GM19193 (cell line): ENCODE data around the gene RORC.

ENCODE experiments used
- POLR2A ChIP-seq: IDR thresholded peaks from 4 replicates; pipeline ENCODE4 v1.6.1; 2011; ENCODE audit not compliant: insufficient read depth, insufficient read length; ENCODE audit errors: extremely low read depth

RORC gene

DNA sequence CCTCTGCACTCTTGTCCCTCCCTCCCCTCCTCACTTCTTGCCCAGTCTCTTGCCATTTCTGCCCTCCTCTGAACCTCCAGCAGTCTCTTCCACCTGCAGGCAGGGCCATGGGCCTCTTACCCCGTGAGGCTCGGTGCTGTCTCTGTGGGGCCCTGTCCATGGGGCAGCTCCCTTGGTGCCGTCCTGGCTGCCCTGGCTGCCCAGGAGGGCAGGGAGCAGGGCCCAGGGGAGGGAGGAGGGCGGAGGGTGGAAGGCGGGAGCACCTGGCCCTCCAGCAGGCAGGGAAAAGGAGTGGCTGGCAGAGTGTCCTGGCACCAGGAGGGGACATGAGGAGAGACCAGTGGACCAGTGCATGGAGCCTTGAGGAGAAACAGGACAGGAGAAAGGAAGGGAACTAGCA, at the start of gene RORC:
RORC (minus strand) TSS at position 198 of the 400 bp plus-strand sequence; CDS start at position 160, 38 bp downstream.
- no peak for TF ChIP-seq POLR2A

DNA sequence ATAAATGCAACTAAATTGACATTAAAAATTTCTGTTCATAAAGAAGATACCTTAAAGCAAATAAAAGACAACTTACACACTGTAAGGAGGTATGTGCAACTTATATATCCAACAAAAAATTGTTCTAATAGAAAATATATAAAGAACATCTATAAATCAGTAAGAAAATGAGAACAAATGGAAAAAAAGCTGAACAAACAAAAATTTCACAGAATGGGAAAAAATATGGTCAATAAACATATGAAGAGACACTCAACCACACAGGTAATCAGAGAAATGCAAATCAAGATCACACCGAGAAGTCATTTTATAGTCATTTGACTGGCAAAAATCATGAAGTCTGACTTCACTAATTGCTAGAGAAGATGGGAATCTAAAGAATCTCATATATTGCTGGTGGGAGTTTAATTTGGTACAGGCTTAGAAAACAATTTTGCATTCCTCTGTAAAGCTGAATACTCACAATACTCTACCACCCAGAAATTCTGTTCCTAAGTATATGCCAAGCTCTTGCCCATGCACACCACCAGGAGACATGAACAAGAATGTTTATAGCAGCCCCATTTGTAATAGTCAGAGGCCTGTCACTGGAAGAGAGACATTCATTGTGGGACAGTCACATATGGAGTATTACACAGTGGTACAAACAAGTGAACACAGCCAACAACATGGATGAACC, 44.0 kb upstream of the RORC start:
- TF ChIP-seq POLR2A = no peak

DNA sequence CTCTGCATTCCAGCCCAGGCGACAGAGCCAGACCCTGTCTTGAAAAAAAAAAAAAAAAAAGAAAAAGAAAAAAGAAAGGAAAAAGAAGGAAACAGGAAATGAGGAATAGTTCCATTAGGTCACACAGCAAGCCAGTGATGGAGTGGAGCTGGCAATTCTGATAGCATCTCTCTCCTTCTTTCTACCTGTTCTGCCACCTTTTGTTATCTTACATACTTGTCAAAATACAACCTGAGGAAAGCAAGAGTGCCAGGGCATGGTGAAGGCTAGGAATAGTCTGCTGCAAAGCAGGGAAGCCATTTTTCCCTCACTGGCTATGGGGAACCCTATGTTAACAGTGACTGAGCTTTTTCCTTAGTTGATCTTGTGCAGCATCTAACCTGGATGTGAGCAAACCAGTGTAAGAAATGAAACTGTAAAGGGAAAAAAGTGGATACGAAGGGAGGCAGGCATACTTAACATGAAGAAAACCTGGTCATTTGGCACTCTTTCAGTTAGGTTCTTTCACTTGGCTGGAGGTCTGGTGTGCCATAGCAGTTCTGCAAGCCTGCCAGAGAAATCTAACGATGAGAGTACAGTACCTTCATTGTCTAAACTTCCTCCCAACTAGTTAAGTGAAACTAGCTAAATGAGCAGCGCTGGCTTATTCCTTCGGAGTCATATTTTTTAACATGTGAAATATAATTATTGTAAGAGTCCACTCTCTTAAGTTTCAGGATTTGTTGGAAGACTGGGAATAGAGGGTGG, 39.9 kb upstream of the RORC start:
- TF ChIP-seq POLR2A = no peak

DNA sequence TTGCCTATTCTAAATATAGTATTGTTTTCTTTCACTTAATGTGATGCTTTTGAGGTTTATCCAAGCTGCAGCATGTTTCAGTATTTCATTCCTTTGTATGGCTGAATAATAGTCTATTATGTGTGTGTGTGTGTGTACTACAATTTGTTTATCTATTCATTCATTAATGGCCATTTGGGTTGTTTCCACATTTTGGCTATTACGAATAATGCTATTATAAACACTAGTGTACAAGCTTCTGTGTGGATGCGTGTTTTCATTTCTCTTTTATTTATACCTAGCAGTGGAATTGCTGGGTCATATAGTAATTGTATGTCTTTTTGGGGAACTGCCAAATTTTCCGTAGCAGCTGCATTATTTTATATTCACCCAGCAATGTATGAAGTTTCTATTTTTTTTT, 36.9 kb upstream of the RORC start:
- TF ChIP-seq POLR2A = no peak

DNA sequence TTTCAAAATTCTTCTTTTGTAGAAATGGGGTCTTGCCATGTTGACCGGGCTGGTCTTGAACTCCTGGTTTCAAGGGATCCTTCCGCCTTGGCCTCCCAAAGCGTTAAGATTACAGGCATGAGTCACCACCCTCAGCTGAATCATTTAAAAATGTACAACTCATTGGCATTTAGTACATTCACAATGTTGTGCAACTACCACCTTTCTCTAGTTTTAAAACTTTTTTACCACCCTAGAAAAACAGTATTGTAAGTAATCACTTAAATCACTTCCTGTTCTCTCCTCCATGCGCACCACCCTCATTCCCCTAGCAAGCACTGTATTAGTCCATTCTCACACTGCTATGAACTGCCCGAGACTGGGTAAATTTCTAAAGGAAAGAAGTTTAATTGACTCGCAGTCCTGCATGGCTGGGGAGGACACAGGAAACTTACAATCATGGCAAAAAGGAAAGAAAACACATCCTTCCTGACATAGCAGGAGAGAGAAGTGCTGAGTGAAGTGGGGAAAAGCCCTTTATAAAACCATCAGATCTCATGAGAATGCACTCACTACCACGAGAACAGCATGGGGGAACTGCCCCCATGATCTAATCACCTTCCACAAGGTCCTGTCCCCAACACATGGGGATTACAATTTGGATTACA, 36.3 kb upstream of the RORC start:
- TF ChIP-seq POLR2A = no peak

DNA sequence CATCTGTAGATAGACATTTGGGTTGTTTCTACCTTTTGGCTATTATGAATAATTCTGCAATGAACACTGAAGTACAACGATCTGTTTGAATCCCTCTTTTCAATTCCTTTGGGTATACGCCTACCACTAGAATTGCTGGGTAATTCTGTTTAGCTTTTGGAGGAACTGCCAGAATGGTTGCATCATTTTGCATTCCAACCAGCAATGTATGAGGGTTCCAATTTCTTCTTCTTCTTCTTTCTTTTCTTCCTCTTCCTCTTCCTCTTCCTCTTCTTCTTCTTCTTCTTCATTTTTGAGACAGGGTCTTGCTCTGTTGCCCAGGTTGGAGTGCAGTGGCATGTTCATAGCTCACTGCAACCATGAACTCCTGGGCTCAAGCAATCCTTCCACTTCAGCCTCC, 35.7 kb upstream of the RORC start:
- no peak for TF ChIP-seq POLR2A

DNA sequence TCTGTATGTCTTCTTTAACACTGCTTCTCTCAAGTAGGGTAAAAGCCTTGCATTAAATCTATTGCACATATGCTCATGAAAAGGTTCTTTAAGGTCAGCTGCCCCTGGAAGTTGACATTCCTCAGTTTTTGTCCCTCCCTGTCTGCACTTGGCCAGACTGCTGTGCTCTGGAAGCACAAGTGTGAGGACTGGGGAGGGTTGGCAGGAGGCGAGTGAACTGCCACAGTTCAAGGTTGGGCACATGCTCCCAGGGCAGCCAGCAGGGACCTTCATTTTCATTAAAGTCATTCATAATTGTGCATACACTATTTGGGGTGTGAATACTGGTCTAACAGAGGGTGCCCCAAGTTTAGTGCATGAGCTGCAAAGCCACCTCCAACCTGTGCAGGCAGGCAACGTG, 32.8 kb upstream of the RORC start:
- no peak for TF ChIP-seq POLR2A

DNA sequence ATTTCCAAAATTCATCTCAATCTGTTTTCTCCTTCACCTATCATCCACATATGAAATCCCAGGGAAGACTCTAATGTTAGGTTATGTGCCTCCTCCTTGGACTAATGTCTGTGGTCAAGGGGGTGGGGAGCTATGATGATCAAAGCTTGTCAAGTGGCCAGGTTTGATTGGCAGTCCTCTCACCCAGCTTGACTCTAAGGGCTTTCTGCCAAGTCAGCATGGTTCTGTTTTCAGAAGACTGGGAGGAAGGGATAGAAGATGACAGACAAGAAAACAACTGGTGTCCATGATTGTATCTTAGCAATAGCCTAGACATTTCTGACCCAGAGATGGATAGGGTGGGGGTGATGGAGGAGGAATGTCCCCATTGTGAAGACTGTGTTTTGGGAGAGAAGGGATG, 31.0 kb upstream of the RORC start:
- TF ChIP-seq POLR2A = no peak

DNA sequence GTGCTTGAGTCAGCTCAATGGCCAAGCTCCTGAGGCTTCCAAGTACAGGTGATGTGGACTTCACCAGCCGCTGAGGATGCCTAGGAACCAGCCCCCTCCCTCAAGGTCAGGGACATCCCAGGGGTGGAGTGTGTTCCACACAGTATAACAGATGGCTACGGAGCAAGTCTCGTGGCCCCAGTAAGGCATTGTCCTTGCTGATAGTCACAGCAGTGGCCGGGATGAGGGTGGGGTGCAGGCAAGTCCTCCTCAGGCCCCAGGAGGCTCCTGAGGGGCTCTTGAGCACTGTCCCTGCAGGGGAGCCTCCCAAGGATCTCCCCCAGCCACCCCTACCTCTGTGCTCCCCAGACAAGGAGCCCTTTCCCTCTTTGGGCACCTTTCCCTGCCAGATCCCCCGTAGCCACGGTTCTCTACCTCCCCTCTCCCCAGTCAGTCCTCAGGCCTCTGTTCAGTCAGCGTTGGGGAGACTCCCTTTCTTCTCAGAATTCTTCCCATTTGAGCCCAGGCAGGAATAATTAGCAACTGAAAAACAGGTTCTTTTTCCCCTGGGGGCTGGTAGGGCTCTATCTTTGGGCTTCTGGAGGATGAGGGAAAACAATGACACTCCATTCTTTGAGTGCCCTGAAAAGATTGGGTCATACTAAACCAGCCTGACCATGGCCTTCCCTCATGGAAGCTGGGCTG, 29.0 kb upstream of the RORC start:
- TF ChIP-seq POLR2A = no peak

DNA sequence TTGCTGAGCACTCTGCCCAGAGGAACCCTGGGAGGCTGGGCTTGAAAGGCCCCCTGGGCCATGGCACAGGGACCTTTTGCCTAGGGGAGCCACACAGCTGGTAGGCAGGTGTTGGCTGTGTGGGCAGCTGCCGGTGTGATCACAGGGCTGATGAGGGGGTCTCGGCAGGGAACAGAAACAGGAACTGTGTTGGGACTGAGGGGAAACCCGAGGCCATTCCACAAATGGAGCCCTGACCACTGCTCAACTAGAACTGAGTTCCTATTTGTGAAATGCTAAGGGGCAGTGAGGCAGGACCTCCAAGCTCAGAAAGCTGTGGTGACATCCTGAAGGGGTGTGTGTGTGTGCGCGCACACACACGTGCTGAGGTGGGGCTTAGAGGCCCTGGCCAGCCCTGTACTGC, 28.3 kb upstream of the RORC start:
- no peak for TF ChIP-seq POLR2A

DNA sequence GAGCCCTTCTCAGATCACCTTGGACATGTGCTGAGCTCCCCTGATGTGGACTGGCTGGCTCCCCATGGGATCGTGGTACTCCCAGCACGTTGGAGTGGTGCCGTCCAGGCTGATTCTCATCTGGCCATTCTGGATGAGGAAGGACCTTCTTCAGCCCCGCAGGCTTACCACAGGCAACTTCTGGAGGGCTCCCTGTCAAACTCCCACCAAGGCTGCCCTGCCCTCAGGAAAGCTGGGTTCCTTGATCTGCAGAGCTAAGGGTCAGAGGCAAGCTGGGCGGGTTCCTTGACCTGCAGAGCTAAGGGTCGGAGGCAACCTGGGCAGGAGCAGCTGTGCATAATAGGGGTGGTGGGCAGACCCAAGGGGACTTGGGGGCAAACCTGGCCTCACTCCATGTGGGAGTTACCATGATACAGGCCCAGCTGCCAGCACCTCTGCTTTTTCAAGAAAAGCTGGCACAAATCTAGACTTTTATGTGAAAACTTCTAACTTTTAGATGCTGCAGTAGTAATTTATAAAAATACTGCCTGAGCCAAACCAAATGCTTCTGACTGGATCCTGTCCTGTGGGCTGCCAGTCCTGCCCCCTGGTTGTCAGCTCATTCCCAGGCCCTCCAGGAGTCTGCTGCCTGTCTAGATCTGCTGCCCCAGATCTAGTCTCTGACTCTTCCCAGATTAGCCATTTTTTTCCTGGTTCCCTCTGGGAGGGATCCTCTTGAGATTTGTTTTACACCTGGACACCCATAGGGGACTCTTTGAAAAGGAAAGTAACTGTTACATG, 27.5 kb upstream of the RORC start:
- TF ChIP-seq POLR2A = no peak

DNA sequence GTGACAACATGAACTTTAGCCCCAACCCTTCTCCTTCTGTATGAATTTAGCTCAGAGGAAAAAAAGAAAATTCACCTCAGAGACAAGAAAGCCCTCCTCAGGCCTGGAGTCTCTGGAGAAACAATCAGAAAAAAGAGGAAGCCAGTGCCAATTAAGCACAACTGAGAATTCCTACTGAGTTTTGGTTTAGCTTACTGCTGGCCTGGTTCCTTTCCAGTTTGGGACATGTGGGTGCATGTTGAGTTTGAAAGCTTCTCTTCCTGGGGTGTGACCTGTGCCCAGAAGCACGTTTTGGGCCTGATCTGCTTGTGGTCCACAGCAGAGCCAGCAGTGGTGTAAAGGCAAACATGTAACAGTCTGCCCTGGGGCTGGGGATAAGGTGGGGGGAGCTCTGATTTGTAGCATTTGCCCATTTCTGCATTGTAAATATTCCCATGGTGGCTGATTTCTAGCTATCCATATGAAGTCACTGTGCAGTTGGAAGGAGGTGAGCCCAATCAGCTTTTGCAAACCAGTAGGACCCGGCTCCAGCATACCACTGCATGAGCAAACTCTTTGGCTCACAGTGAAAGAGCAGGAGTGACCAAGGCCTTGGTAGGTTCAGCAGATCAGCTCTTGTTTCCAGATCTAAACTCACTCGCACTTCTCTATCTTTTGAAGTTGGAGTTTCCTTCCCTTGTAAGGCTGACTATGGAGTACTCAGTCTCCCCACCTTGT, 26.6 kb upstream of the RORC start:
- no peak for TF ChIP-seq POLR2A

DNA sequence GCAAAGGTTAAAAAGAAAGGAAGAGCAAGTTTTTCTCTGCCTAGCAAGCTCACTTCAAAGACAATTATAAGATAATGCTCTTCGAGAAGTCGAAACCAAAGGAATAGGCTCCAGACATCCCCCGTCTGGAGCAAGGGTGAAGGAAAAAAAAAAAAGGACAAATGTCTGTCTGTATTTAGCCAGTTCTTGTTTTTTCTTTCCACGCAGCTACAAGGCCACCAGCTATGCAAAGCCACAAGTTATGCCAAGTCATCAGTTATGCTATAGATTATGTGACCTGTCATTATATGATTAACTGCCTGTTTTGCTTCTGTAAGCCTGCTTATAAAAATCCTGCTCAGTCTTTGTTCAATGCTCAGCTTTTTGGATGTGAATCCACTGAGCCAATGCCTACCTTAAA, 24.3 kb upstream of the RORC start:
- TF ChIP-seq POLR2A = no peak

DNA sequence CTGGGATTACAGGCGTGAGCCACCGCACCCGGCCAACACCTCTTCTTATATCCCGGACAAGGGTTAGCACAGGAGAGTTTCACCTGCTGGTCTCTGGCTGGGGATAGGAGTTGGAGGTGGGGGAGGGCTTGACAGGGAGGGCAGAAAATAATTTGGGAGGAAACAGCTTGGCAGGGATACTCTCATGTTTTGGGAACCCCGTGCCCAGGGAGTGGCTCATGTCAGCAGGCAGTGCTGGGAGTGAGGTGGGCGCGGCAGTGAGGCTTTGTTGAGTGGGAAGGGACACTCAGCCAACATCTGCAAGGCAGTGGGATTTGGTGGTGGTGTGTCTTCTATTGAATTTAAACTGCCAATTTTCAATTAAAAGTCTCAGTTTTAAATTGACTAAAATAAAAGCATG, 23.1 kb upstream of the RORC start:
- TF ChIP-seq POLR2A = no peak

DNA sequence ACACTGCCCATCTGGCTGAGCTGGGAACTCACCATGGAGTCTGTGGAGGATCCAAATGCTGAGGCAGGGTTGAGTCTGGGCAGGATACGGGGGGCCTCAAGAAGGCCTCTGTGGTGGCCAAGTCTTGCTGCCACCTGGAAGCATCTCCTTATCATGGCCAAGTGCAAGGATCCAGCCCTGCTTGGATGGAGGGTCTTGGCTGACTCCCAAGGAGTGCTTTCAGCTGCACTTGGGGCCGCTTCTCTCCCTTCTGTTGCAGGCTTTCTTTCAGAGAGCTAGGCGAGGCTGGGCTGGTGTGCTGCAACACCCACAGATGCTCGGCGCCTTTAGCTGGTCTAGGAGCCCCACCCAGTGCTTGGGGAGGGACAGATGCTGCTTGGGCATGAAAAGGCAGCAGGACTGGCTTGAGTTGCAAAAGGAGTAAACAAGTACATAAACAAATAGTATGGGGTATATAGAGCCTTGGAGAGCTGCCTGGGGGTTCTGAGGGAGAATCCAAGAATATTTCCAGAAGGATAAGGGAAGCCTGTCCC, 21.9 kb upstream of the RORC start, which contains the start of gene THEM5:
THEM5 (minus strand) TSS at position 302 of the 533 bp plus-strand sequence; CDS start at position 155, 147 bp downstream.
- TF ChIP-seq POLR2A = no peak
